PC-3 (cell line): Measurements from ENCODE around the gene DIP2B.

ENCODE experiments used
- EZH2 ChIP-seq: fragments of 300-600 bp; sonication (generic); IDR thresholded peaks from one replicate; pipeline ENCODE4 v1.6.1; 2017; ENCODE audit warnings: antibody characterized with exemption, mild to moderate bottlenecking, low read length; ENCODE audit not compliant: unreplicated experiment
- EZH2phosphoT487 ChIP-seq: fragments of 300-600 bp; sonication (generic); IDR thresholded peaks from 2 replicates; pipeline ENCODE4 v1.6.1; 2018; ENCODE audit warnings: mild to moderate bottlenecking, antibody characterized with exemption, low read length, borderline replicate concordance
- TF ChIP-seq, protein P1 (sequence below): fragments of 300-600 bp; sonication (generic); conservative IDR thresholded peaks from 2 replicates; pipeline ENCODE4 v1.5.1; 2017; ENCODE audit warnings: antibody characterized with exemption, low read depth, mild to moderate bottlenecking, low read length

DNA sequence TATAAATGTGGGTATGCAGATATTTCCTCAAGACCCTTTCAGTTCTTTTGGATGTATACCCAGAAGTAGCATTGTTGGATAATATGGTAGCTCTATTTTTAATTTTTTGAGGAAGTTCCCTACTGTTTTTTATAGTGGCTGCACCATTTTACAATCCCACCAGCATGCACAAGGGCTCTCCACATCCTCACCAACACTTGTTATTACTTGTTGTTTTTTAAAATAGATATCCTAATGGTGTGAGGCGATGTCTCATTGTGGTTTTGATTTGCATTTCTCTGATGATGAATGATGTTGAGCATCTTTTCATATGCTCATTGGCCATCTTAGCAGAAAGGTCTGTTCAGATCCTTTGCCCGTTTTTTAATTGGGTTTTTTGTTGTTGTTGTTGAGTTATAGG lies 47.1 kb downstream of the DIP2B start:
- TF ChIP-seq, protein P1, sequence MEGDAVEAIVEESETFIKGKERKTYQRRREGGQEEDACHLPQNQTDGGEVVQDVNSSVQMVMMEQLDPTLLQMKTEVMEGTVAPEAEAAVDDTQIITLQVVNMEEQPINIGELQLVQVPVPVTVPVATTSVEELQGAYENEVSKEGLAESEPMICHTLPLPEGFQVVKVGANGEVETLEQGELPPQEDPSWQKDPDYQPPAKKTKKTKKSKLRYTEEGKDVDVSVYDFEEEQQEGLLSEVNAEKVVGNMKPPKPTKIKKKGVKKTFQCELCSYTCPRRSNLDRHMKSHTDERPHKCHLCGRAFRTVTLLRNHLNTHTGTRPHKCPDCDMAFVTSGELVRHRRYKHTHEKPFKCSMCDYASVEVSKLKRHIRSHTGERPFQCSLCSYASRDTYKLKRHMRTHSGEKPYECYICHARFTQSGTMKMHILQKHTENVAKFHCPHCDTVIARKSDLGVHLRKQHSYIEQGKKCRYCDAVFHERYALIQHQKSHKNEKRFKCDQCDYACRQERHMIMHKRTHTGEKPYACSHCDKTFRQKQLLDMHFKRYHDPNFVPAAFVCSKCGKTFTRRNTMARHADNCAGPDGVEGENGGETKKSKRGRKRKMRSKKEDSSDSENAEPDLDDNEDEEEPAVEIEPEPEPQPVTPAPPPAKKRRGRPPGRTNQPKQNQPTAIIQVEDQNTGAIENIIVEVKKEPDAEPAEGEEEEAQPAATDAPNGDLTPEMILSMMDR = no peak
- TF ChIP-seq EZH2phosphoT487 = no peak
- no peak for TF ChIP-seq EZH2
